ENCODE results near the gene ARL15.

The ARL15 gene

GRCh38 chr5:54259090-54259489, 51.3 kb downstream of the ARL15 start:
- H3K4me2 ChIP-seq (ENCODE audit: low read length): no peak overlapping the region
- no peaks in the 10 kb centered on the region for H3K36me3 ChIP-seq (ENCODE audit: control insufficient read depth, insufficient read depth, low read length)
- H3K27ac ChIP-seq: no peak overlapping the region
- no peaks in the 10 kb centered on the region for H3K4me1 ChIP-seq
- H2AFZ ChIP-seq: no peak overlapping the region
- no peak for TF ChIP-seq CTCF (IDR thresholded peaks at IDR 0.05)
- H3K27me3 ChIP-seq (ENCODE audit: control insufficient read depth, insufficient read depth, low read length): no peaks in the 10 kb centered on the region
- no peak overlapping the region for H3K9ac ChIP-seq
- H3K4me3 ChIP-seq (ENCODE audit: low read depth, low read length): no peak overlapping the region
- no peaks in the 10 kb centered on the region for H3K79me2 ChIP-seq
- H3K9me3 ChIP-seq (ENCODE audit: control insufficient read depth, low read length): no peaks in the 10 kb centered on the region

DNA sequence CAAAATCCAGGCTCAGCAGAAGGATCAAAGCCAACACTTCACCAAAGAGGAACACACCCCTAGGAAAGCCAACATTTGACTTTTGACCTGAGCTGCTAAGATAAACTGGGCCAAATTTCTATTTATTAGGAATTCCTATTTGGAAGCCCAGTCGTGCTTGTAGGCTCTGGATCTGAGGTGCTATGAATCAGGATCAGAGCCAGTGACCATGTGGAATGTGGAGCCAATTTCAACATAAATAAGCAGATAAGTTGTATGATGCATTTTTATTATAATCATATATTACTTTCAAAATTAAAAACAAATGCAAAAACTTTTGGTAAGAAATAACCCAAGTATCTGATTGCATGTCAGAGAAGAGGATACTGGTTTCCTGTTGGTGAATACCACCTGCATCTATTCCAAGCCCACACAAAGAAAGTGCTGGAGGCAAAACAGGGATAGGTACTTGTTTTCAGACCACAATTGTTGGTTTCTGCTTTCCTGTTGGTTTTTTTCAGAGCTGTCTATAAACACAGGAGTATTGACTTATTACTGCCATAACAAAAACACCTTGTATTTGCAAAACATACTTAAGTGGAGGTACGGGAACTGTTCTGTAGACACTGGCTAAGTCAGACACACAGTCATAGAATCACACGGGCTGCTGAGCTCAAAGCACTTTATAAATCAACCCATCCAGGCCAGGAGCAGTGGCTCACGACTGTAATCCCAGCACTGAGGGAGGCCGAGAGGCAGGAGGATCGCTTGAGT, 52.8 kb downstream of the ARL15 start:
- Histone ChIP-seq H3K27ac (no peak overlapping the region), H3K4me3 (ENCODE audit: low read depth, low read length) (no peak overlapping the region), H3K4me2 (ENCODE audit: low read length) (no peak overlapping the region), H3K27me3 (ENCODE audit: control insufficient read depth, insufficient read depth, low read length) (no peaks in the 10 kb centered on the region), H3K4me1 (no peaks in the 10 kb centered on the region), H3K9ac (no peak overlapping the region), H3K36me3 (ENCODE audit: control insufficient read depth, insufficient read depth, low read length) (no peaks in the 10 kb centered on the region), H3K9me3 (ENCODE audit: control insufficient read depth, low read length) (no peaks in the 10 kb centered on the region), H3K79me2 (no peaks in the 10 kb centered on the region), H2AFZ (no peak overlapping the region)
- no peak for TF ChIP-seq CTCF (IDR thresholded peaks at IDR 0.05)

DNA sequence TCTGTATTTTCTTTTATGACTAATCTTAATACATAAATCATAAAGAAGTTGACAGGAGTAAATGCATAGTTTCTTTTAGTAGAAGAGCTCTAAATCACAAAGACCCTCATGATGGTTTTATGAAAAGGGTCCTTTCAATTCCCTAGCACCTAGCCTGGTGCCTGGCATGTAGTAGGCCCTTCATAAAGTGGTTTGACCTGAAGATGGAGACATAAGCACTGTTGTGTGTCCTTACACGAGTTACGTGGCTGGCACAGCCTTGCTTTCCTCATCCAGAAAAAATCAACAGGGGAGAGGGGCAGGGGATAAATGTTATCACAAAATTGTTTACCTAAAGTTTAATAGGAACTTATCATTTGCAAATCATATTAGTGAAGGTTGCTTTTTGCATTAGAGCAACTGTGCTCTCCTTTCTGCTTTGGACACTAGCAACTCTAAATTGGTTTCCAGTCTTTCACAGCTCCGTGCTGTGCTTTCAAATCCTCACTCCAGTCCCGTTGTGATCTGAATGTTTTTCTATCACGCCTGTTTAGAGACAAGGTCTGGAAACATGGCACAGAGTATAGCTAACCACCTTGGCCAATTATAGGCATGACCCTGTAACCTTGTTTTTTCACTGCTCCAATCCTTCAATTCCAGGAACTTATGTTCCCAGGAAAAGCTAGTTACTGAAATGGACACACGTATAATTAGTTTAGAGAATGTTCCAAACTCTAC, 55.7 kb downstream of the ARL15 start:
- H3K4me3 ChIP-seq (ENCODE audit: low read depth, low read length): no peak overlapping the region
- H3K9ac ChIP-seq: no peak overlapping the region
- H3K36me3 ChIP-seq (ENCODE audit: control insufficient read depth, insufficient read depth, low read length): no peaks in the 10 kb centered on the region
- no peaks in the 10 kb centered on the region for H3K9me3 ChIP-seq (ENCODE audit: control insufficient read depth, low read length)
- no peak for TF ChIP-seq CTCF (IDR thresholded peaks at IDR 0.05)
- no peak overlapping the region for H2AFZ ChIP-seq
- no peak overlapping the region for H3K4me2 ChIP-seq (ENCODE audit: low read length)
- no peak overlapping the region for H3K27ac ChIP-seq
- no peaks in the 10 kb centered on the region for H3K79me2 ChIP-seq
- H3K4me1 ChIP-seq: no peaks in the 10 kb centered on the region
- H3K27me3 ChIP-seq (ENCODE audit: control insufficient read depth, insufficient read depth, low read length): no peaks in the 10 kb centered on the region

DNA sequence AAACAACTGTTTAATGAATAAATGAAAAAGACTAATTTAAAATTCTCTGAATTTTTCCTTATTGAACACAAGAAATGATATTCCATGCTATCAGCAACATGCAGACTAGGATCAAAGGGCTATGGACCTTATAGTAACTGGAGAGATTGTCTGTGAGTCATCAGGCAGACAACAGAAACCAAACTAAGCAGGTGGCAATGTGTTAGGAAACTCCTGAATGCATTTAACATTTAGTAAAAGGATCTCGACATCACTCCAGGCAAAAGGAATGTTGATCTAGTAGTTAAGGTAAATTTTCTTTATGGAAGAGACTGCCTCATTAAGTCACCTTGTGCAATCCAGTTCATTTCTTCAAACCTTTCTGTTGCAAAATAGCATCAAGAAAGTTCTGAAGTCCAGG, 58.4 kb downstream of the ARL15 start:
- Histone ChIP-seq H3K36me3 (ENCODE audit: control insufficient read depth, insufficient read depth, low read length) (no peaks in the 10 kb centered on the region), H2AFZ (no peak overlapping the region), H3K79me2 (no peaks in the 10 kb centered on the region), H3K27me3 (ENCODE audit: control insufficient read depth, insufficient read depth, low read length) (no peaks in the 10 kb centered on the region), H3K27ac (no peak overlapping the region), H3K4me3 (ENCODE audit: low read depth, low read length) (no peak overlapping the region), H3K4me2 (ENCODE audit: low read length) (no peak overlapping the region), H3K9me3 (ENCODE audit: control insufficient read depth, low read length) (no peaks in the 10 kb centered on the region), H3K9ac (no peak overlapping the region), H3K4me1 (no peaks in the 10 kb centered on the region)
- TF ChIP-seq CTCF (IDR thresholded peaks at IDR 0.05): no peak

All from parathyroid adenoma (tissue), 2 donors.